Karpas-422 (cell line): ENCODE measurements around the gene CHCHD4. TPM values are rescaled to one million over a fixed set of nuclear protein-coding genes. Genes with fewer than 3 reads are reported as not detected.

Experiments
- DNase-seq: peaks from one replicate; pipeline ENCODE4 v3.0.0-alpha.2; 2015
- H2AFZ ChIP-seq: fragments of 200-600 bp; sonication (generic); 2 replicates; pipeline ENCODE4 v1.6.1; 2014; ENCODE audit warnings: antibody characterized with exemption, low read length, mixed read lengths
- H3K27ac ChIP-seq: fragments of 200-600 bp; sonication (generic); 2 replicates; pipeline ENCODE4 v1.5.1; 2014; ENCODE audit warnings: mild to moderate bottlenecking, low read length, moderate library complexity
- H3K27me3 ChIP-seq: fragments of 200-600 bp; sonication (generic); 2 replicates; pipeline ENCODE4 v1.6.1; 2014; ENCODE audit warnings: low read length, mixed read lengths
- H3K36me3 ChIP-seq: fragments of 200-600 bp; sonication (generic); 2 replicates; pipeline ENCODE4 v1.6.1; 2014; ENCODE audit warnings: low read length, mixed read lengths; ENCODE audit not compliant: insufficient read depth
- H3K4me1 ChIP-seq: fragments of 200-600 bp; sonication (generic); 2 replicates; pipeline ENCODE4 v1.6.1; 2014; ENCODE audit warnings: mild to moderate bottlenecking, low read length, mixed read lengths
- H3K4me2 ChIP-seq: fragments of 200-600 bp; sonication (generic); 2 replicates; pipeline ENCODE4 v1.6.1; 2014; ENCODE audit warnings: low read length, low read depth, mild to moderate bottlenecking; ENCODE audit not compliant: poor library complexity, severe bottlenecking
- H3K4me3 ChIP-seq: fragments of 200-600 bp; sonication (generic); 2 replicates; pipeline ENCODE4 v1.5.1; 2014; ENCODE audit warnings: mild to moderate bottlenecking, antibody characterized with exemption, low read length, mixed read lengths
- H3K79me2 ChIP-seq: fragments of 200-600 bp; sonication (generic); 2 replicates; pipeline ENCODE4 v1.6.1; 2014; ENCODE audit warnings: mild to moderate bottlenecking, low read length, mixed read lengths
- H3K9ac ChIP-seq: fragments of 200-600 bp; sonication (generic); 2 replicates; pipeline ENCODE4 v1.6.0; 2014; ENCODE audit warnings: low read length
- H3K9me2 ChIP-seq: fragments of 200-600 bp; sonication (generic), shearing (Covaris generic); replicated peaks from 2 replicates; pipeline ENCODE4 v1.6.0; 2014; ENCODE audit warnings: mild to moderate bottlenecking, low read length, moderate library complexity; ENCODE audit not compliant: insufficient read depth
- H3K9me3 ChIP-seq: fragments of 300-700, 200-600 bp; sonication (generic); 2 replicates; pipeline ENCODE4 v1.6.1; 2014; ENCODE audit warnings: low read length, mixed read lengths
- H4K20me1 ChIP-seq: fragments of 200-600 bp; sonication (generic); 2 replicates; pipeline ENCODE4 v1.6.1; 2014; ENCODE audit warnings: mild to moderate bottlenecking, antibody characterized with exemption, low read length, low read depth; ENCODE audit not compliant: insufficient read depth
- total RNA-seq: library from RNA; depleted of rRNA; stranded (reverse); fragments of >200 nt; shearing (Covaris generic); gene quantifications from 2 replicates; pipeline ENCODE4 v1.2.3, GENCODE V29; 2014; ENCODE audit warnings: low replicate concordance

Gene CHCHD4
- total RNA-seq, 1 experiment from 2014 or later = 19.7 TPM

- no peak for DNase-seq
- Histone ChIP-seq H3K4me3 (no peak overlapping the region), H3K36me3 (peaks cover 13% of the 10 kb centered on the region; the same call in 1 of the 2 replicates), H3K27me3 (no peaks in the 10 kb centered on the region), H2AFZ (no peak overlapping the region), H3K9ac (no peak overlapping the region), H3K9me2 (no peaks in the 10 kb centered on the region), H3K9me3 (no peaks in the 10 kb centered on the region), H4K20me1 (no peaks in the 10 kb centered on the region), H3K79me2 (peaks cover 7% of the 10 kb centered on the region; the same call in 1 of the 2 replicates), H3K4me2 (no peak overlapping the region), H3K4me1 (no peaks in the 10 kb centered on the region), H3K27ac (no peak overlapping the region)
Observed at GRCh38 chr3:14152963-14153355, 28.3 kb upstream of the CHCHD4 start.

DNA sequence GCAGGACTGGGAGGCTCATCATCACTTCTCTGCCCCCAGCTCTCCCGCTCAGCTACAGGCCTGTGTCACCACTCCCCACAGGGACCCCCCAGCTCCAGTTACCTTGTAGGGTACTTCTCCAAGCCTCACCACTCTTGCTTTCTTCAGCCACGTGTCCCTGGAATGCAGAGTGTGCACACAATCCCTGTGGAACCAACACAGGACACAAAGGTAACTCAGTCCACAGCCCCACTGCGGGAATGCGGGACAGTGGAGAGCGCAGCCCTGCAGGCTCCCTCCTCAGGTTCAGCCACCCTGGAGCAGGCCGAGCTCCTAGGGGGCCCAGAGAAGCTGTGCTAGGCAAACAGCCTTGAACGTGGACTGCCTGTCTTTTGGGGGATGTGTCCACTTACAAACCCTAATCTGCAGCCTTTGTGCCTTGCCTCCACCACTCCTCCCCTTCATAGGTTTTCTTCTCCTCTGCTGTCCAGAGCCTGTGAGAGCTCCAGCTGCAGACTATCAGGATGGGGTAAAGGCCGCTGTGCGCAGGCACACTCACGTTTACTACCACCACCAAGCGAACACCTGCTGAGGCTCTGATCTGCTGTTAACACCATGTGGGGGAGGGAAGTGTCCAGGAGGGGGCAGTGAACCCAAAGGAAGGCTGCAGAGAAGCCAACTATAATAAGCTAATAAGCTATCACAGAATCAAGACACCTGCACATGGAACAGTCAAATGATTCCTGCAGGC is 27.7 kb upstream of the CHCHD4 start:
- H2AFZ ChIP-seq = no peak overlapping the region
- no peaks in the 10 kb centered on the region for H3K27me3 ChIP-seq
- no peaks in the 10 kb centered on the region for H3K9me2 ChIP-seq
- H3K9ac ChIP-seq = no peak overlapping the region
- H3K36me3 ChIP-seq = peaks cover 8% of the 10 kb centered on the region; the same call in 1 of the 2 replicates
- no peaks in the 10 kb centered on the region for H3K4me1 ChIP-seq
- H3K4me3 ChIP-seq = no peak overlapping the region
- peaks cover 7% of the 10 kb centered on the region; the same call in 1 of the 2 replicates for H3K79me2 ChIP-seq
- H3K4me2 ChIP-seq = no peak overlapping the region
- H3K9me3 ChIP-seq = no peaks in the 10 kb centered on the region
- H4K20me1 ChIP-seq = no peaks in the 10 kb centered on the region
- DNase-seq = peak; percentile 52
- H3K27ac ChIP-seq = no peak overlapping the region

DNA sequence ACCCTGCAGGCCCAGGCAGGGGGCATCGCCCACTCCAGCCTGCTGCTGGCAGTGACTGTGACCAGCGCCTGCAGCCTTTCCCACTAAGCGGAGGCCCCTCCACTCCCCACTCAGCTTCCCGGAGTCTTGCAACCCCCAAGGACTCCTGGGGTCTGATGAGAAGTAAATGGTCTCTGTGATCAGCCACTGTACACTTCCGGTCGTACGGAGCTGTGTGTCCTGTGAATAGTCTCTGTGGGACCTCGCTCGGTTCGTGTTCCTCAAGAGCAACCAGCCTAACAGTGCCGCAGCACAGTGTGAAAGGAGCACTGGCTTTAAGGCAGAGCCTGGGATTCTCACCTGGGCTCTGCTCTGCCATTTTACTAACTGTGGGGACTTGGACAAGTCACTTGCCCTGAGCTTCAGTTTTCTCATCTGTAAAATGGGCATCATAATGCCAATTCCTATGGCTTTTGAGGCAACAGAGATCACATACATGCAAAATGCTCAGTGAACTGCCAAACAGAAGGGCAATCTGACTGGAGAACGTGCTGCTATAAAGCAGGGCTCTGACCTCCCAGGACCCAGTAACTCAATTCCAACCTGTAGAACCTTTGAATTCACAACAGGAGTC is 26.9 kb upstream of the CHCHD4 start:
- peaks cover 7% of the 10 kb centered on the region; the same call in 1 of the 2 replicates for H3K79me2 ChIP-seq
- H3K4me1 ChIP-seq = no peaks in the 10 kb centered on the region
- H3K27ac ChIP-seq = no peak overlapping the region
- H3K27me3 ChIP-seq = no peaks in the 10 kb centered on the region
- H2AFZ ChIP-seq = no peak overlapping the region
- H3K9me3 ChIP-seq = no peaks in the 10 kb centered on the region
- H4K20me1 ChIP-seq = no peaks in the 10 kb centered on the region
- H3K36me3 ChIP-seq = peaks cover 6% of the 10 kb centered on the region; the same call in 1 of the 2 replicates
- DNase-seq = no peak
- no peak overlapping the region for H3K9ac ChIP-seq
- H3K4me2 ChIP-seq = no peak overlapping the region
- H3K4me3 ChIP-seq = no peak overlapping the region
- no peaks in the 10 kb centered on the region for H3K9me2 ChIP-seq

GRCh38 chr3:14150491-14151230 is 26.0 kb upstream of the CHCHD4 start:
- Histone ChIP-seq H3K4me3 (no peak overlapping the region), H3K27ac (no peak overlapping the region), H3K4me1 (no peaks in the 10 kb centered on the region), H2AFZ (no peak overlapping the region), H4K20me1 (no peaks in the 10 kb centered on the region), H3K9ac (no peak overlapping the region), H3K4me2 (no peak overlapping the region), H3K9me2 (no peaks in the 10 kb centered on the region), H3K36me3 (peaks cover 2% of the 10 kb centered on the region; the same call in 1 of the 2 replicates), H3K27me3 (no peaks in the 10 kb centered on the region), H3K9me3 (no peaks in the 10 kb centered on the region), H3K79me2 (0 out of 2 replicates have a peak, but pooled peaks cover 5% of the 10 kb centered on the region)
- DNase-seq = no peak

DNA sequence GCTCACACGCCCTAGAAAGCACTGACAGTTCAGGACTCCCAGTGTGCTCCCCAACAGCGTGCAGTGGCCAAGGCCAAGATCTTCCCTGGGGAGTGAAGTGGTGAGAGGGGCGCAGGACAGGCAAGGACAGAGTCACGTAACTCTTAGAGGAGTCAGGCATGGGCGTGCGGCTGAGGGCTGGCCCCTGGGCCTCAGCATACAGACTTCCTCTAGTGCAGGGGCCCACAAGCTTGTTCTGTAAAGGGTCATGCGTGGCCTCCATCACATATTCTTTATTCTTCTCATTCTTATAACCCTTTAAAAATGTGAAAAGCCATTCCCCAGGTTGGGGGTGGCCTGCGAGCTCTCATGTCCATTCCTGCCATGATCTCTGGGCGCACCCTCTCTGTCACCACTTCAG is 25.4 kb upstream of the CHCHD4 start:
- Histone ChIP-seq H3K4me1 (peaks cover 3% of the 10 kb centered on the region; the same call in 1 of the 2 replicates), H3K9me2 (no peaks in the 10 kb centered on the region), H3K27ac (no peak overlapping the region), H3K79me2 (0 out of 2 replicates have a peak, but pooled peaks cover 5% of the 10 kb centered on the region), H2AFZ (no peak overlapping the region), H3K4me2 (no peak overlapping the region), H3K9ac (no peak overlapping the region), H4K20me1 (no peaks in the 10 kb centered on the region), H3K27me3 (no peaks in the 10 kb centered on the region), H3K9me3 (no peaks in the 10 kb centered on the region), H3K4me3 (no peak overlapping the region), H3K36me3 (peaks cover 2% of the 10 kb centered on the region; the same call in 1 of the 2 replicates)
- no peak for DNase-seq

DNA sequence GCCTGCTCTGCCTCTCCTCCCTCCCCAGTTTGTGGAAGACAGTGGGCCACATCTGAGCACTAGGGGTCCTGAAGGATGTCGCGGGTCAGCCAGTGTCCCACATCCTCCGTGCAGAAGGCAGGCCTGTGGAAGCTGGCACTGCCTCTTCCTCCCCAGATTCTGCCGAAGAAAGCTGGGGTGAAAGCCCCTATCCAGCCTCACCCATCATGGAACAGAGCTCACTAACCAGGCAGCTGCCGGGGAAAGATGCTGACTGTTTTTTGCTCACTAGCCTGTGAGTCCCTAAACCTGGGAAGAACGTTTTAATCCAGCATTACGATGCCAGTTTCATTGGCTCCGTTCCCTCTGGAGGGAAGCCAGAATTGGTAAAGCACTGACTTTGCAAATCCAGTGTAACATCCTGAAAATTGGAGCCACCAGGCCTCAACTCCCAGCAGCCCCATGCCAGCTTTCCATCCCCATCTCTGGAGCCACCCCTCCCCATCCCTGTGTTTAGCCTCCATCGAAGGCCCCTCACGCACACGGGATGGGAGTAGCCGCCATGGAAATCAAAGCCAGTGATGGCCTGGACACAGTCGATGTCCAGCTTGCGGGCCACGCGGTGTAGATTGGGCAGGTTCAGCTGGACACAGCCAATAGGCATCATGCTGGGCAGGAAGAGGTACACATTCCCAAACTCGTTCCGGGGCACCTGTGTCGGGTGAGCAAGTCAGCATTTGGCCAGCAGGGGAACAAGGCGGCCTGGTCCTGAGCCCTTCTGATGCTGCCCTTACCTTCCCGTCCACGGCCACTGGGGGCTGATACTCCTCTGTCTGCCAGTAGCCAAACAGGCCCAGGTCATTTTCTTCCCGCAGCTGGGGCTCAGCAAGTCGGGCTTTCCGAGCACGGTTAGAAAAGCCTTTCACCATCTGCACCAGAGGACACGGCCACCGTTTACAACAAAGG is 23.6 kb upstream of the CHCHD4 start:
- H2AFZ ChIP-seq = no peak overlapping the region
- H3K4me1 ChIP-seq = peaks cover 14% of the 10 kb centered on the region
- no peak overlapping the region for H3K4me3 ChIP-seq
- DNase-seq = no peak
- no peaks in the 10 kb centered on the region for H3K9me2 ChIP-seq
- H3K27ac ChIP-seq = no peak overlapping the region
- no peaks in the 10 kb centered on the region for H3K27me3 ChIP-seq
- H3K9me3 ChIP-seq = no peaks in the 10 kb centered on the region
- H3K4me2 ChIP-seq = no peak overlapping the region
- peaks cover 5% of the 10 kb centered on the region; the same call in 1 of the 2 replicates for H3K36me3 ChIP-seq
- H3K9ac ChIP-seq = no peak overlapping the region
- H3K79me2 ChIP-seq = 0 out of 2 replicates have a peak, but pooled peaks cover 2% of the 10 kb centered on the region
- no peaks in the 10 kb centered on the region for H4K20me1 ChIP-seq

GRCh38 chr3:14147617-14148016 is 22.9 kb upstream of the CHCHD4 start:
- no peak for DNase-seq
- Histone ChIP-seq H3K27ac (no peak overlapping the region), H3K9ac (no peak overlapping the region)

More at GRCh38 chr3:14147617-14148016, 22.9 kb upstream of the CHCHD4 start:
- Histone ChIP-seq H3K9me2 (no peaks in the 10 kb centered on the region), H4K20me1 (no peaks in the 10 kb centered on the region), H3K27me3 (no peaks in the 10 kb centered on the region), H3K4me1 (peaks cover 14% of the 10 kb centered on the region), H3K4me3 (no peak overlapping the region), H3K4me2 (no peak overlapping the region), H3K36me3 (peaks cover 10% of the 10 kb centered on the region; the same call in 1 of the 2 replicates), H3K79me2 (no peaks in the 10 kb centered on the region), H2AFZ (no peak overlapping the region), H3K9me3 (no peaks in the 10 kb centered on the region)
